ENCODE results near the gene GCC2. TPM values are rescaled to one million over a fixed set of nuclear protein-coding genes. Genes with fewer than 3 reads are reported as not detected.

GCC2 gene
- total and polyA plus RNA-seq, 2 donors (not counting 3 experiments of a cell fraction or from before 2014, with no cell fraction given), result 4.1 to 38.7 TPM

DNA sequence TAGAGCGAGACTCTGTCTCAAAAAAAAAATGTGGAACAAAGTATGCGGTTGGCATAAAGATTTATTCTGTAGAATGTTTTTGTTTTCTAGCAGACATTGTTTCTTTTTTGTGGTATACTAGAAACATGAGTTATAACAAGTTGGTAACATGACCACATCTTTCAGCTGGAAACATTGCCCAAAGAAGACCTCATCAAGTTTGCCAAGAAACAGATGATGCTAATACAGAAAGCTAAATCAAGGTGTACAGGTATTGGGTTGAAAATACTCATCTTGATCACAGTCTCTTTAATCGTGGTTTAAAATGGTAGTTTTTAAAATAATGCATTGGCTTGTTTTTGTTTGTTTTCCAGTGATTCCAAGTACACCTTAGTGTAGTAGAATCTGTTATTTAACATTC, 1.9 kb downstream of the GCC2 start:
- Histone ChIP-seq H3K79me2 (ENCODE audit: control insufficient read depth, insufficient read depth, low read length) (peaks cover 5% of the 10 kb centered on the region), H3K4me3 (replicated peaks in 1 of 3; ENCODE audit: insufficient read depth in 1 of 3, low read depth in 1 of 3, low read length in 3 of 3) (no peak overlapping the region), H3K9me1 (replicated peaks; ENCODE audit: control insufficient read depth, extremely low read depth, insufficient read depth, low read length) (no peaks in the 10 kb centered on the region), H4K20me1 (replicated peaks; ENCODE audit: control insufficient read depth, extremely low read depth, insufficient read depth, low read length) (no peaks in the 10 kb centered on the region), H3K9ac (replicated peaks; ENCODE audit: extremely low read depth, insufficient read depth, low read length) (no peak overlapping the region), H3K27me3 (ENCODE audit: control insufficient read depth in 2 of 2, insufficient read depth in 2 of 2, low read length in 2 of 2) (no peaks in the 10 kb centered on the region), H3K4me2 (ENCODE audit: insufficient read depth, low read length) (no peak overlapping the region), H2AFZ (ENCODE audit: low read depth, low read length) (no peak overlapping the region), H3K9me3 (replicated peaks; ENCODE audit: control insufficient read depth, insufficient read depth, low read length) (no peaks in the 10 kb centered on the region), H3K4me1 (ENCODE audit: control insufficient read depth, extremely low read depth, insufficient read depth, low read length) (peaks cover 15% of the 10 kb centered on the region), H3K27ac (ENCODE audit: insufficient read depth, low read depth, low read length) (no peak overlapping the region), H3K36me3 (ENCODE audit: control insufficient read depth in 2 of 2, extremely low read depth in 1 of 2, insufficient read depth in 2 of 2, low read length in 2 of 2) (peaks cover 0 to 2% of the 10 kb centered on the region in 2 experiments)
- ChIA-PET CTCF (no interaction called here), POLR2A (interaction anchor here (0.7 kb wide), 1 partner anchor 84 kb away, joined by 8 read pairs; the partner anchor contains the start of gene LIMS1)
- TF ChIP-seq FOS (IDR thresholded peaks at IDR 0.05; ENCODE audit: borderline replicate concordance, insufficient read depth, low read length) (no peak), EZH2 (IDR thresholded peaks at IDR 0.05; ENCODE audit: borderline replicate concordance, low read depth, low read length, severe bottlenecking) (no peak), GATA2 (IDR thresholded peaks at IDR 0.05; ENCODE audit: insufficient read depth, insufficient read length, low read depth, low read length) (no peak), MYC (IDR thresholded peaks at IDR 0.05; ENCODE audit: low read depth, low read length) (no peak), POLR2AphosphoS5 (IDR thresholded peaks at IDR 0.05; ENCODE audit: insufficient read depth, low read depth, low read length) (no peak), JUN (IDR thresholded peaks at IDR 0.05; ENCODE audit: borderline replicate concordance, insufficient read depth, insufficient read length, low read depth) (no peak), POLR2A (IDR thresholded peaks at IDR 0.05; ENCODE audit: low read depth, low read length) (no peak)
- TF ChIP-seq, protein P1, sequence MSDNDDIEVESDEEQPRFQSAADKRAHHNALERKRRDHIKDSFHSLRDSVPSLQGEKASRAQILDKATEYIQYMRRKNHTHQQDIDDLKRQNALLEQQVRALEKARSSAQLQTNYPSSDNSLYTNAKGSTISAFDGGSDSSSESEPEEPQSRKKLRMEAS (IDR thresholded peaks at IDR 0.05; ENCODE audit: insufficient read depth, insufficient read length), result no peak
- intact Hi-C loops (cut with micrococcal nuclease) (no loop called here), dilution Hi-C loops (cut with MboI; ENCODE audit: extremely low pct_ligation_motif_present, low sequenced_read_pairs) (no loop called here)
- BruUV-seq (replicated peaks), result no TSS peak
- DNase-seq (ENCODE audit: low read depth, low spot score) (no peak), FAIRE-seq (no peak)

DNA sequence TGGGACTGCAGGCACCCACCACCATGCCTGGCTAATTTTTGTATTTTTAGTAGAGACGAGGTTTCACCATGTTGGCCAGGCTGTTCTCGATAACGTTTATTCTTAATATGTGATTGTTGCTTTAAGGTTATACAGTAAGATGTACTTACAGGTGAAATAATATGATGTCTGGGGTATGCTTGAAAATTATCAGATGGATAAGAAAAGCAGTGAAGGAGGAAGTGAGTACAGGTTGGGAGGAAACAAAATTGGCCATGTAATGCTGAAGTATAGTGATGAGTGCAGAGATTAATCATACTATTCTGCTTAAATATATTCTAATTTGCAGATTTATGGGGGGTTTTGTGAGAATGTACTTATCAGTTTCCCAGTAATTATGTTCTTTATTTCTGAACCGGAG, 3.0 kb downstream of the GCC2 start:
- TF ChIP-seq FOS (IDR thresholded peaks at IDR 0.05; ENCODE audit: borderline replicate concordance, insufficient read depth, low read length) (no peak), GATA2 (IDR thresholded peaks at IDR 0.05; ENCODE audit: insufficient read depth, insufficient read length, low read depth, low read length) (no peak), POLR2A (IDR thresholded peaks at IDR 0.05; ENCODE audit: low read depth, low read length) (no peak), EZH2 (IDR thresholded peaks at IDR 0.05; ENCODE audit: borderline replicate concordance, low read depth, low read length, severe bottlenecking) (no peak), MYC (IDR thresholded peaks at IDR 0.05; ENCODE audit: low read depth, low read length) (no peak), JUN (IDR thresholded peaks at IDR 0.05; ENCODE audit: borderline replicate concordance, insufficient read depth, insufficient read length, low read depth) (no peak), POLR2AphosphoS5 (IDR thresholded peaks at IDR 0.05; ENCODE audit: insufficient read depth, low read depth, low read length) (no peak)
- TF ChIP-seq, protein P2, sequence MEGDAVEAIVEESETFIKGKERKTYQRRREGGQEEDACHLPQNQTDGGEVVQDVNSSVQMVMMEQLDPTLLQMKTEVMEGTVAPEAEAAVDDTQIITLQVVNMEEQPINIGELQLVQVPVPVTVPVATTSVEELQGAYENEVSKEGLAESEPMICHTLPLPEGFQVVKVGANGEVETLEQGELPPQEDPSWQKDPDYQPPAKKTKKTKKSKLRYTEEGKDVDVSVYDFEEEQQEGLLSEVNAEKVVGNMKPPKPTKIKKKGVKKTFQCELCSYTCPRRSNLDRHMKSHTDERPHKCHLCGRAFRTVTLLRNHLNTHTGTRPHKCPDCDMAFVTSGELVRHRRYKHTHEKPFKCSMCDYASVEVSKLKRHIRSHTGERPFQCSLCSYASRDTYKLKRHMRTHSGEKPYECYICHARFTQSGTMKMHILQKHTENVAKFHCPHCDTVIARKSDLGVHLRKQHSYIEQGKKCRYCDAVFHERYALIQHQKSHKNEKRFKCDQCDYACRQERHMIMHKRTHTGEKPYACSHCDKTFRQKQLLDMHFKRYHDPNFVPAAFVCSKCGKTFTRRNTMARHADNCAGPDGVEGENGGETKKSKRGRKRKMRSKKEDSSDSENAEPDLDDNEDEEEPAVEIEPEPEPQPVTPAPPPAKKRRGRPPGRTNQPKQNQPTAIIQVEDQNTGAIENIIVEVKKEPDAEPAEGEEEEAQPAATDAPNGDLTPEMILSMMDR (IDR thresholded peaks at IDR 0.05; ENCODE audit: extremely low read depth in 1 of 2, insufficient read depth in 1 of 2, low read depth in 1 of 2, low read length in 2 of 2), result no peak
- TF ChIP-seq, protein P1 (IDR thresholded peaks at IDR 0.05; ENCODE audit: insufficient read depth, insufficient read length), result no peak
- H3K9me3 ChIP-seq (replicated peaks; ENCODE audit: control insufficient read depth, insufficient read depth, low read length), result no peaks in the 10 kb centered on the region
- no peak overlapping the region for H3K4me2 ChIP-seq (ENCODE audit: insufficient read depth, low read length)
- H3K36me3 ChIP-seq (ENCODE audit: control insufficient read depth in 2 of 2, extremely low read depth in 1 of 2, insufficient read depth in 2 of 2, low read length in 2 of 2), result peaks cover 1 to 2% of the 10 kb centered on the region in 2 experiments
- no peak for DNase-seq (ENCODE audit: low read depth, low spot score)
- no peak overlapping the region for H3K4me3 ChIP-seq (replicated peaks in 1 of 3; ENCODE audit: insufficient read depth in 1 of 3, low read depth in 1 of 3, low read length in 3 of 3)
- H3K9ac ChIP-seq (replicated peaks; ENCODE audit: extremely low read depth, insufficient read depth, low read length), result no peak overlapping the region
- H2AFZ ChIP-seq (ENCODE audit: low read depth, low read length), result no peak overlapping the region
- intact Hi-C loops (cut with micrococcal nuclease), result no loop called here
- FAIRE-seq, result no peak
- no peak overlapping the region for H3K27ac ChIP-seq (ENCODE audit: insufficient read depth, low read depth, low read length)
- CTCF ChIA-PET, result no interaction called here
- no TSS peak for BruUV-seq (replicated peaks)
- peaks cover 5% of the 10 kb centered on the region for H3K79me2 ChIP-seq (ENCODE audit: control insufficient read depth, insufficient read depth, low read length)
- H4K20me1 ChIP-seq (replicated peaks; ENCODE audit: control insufficient read depth, extremely low read depth, insufficient read depth, low read length), result no peaks in the 10 kb centered on the region
- no peaks in the 10 kb centered on the region for H3K9me1 ChIP-seq (replicated peaks; ENCODE audit: control insufficient read depth, extremely low read depth, insufficient read depth, low read length)
- dilution Hi-C loops (cut with MboI; ENCODE audit: extremely low pct_ligation_motif_present, low sequenced_read_pairs), result no loop called here
- peaks cover 15% of the 10 kb centered on the region for H3K4me1 ChIP-seq (ENCODE audit: control insufficient read depth, extremely low read depth, insufficient read depth, low read length)
- POLR2A ChIA-PET, result no interaction called here
- no peaks in the 10 kb centered on the region for H3K27me3 ChIP-seq (ENCODE audit: control insufficient read depth in 2 of 2, insufficient read depth in 2 of 2, low read length in 2 of 2)
